Memory B cell (primary cell): ENCODE data around the gene NLN.
"Not testable (repeated sequence)": the region's sequence is repeated elsewhere in the genome, so short reads cannot be mapped to it uniquely, and the experiment has no call there.

Experiments used
- ATAC-seq: fragments of 150-1000 bp; cut with Tn5 transposase; 2 replicates; pipeline ENCODE4 v1.10.0; 2021; ENCODE audit warnings: low read depth, mild to moderate bottlenecking, moderate library complexity
- DNase-seq, 2 donors: peaks; one replicate each; pipeline ENCODE4 v3.0.0; 2022; ENCODE audit warnings: low spot score in 2 of 2
- H3K27ac Mint-ChIP-seq: one replicate; pipeline ENCODE4 v1.8.0; 2022; ENCODE audit warnings: mild to moderate bottlenecking, moderate library complexity, mixed read lengths
- H3K27me3 Mint-ChIP-seq: one replicate; pipeline ENCODE4 v1.8.0; 2022; ENCODE audit warnings: mixed read lengths
- H3K36me3 Mint-ChIP-seq: one replicate; pipeline ENCODE4 v1.8.0; 2022; ENCODE audit warnings: mild to moderate bottlenecking, mixed read lengths
- H3K4me1 Mint-ChIP-seq: one replicate; pipeline ENCODE4 v1.8.0; 2022; ENCODE audit warnings: mixed read lengths
- H3K4me3 Mint-ChIP-seq: one replicate; pipeline ENCODE4 v1.8.0; 2022; ENCODE audit warnings: mild to moderate bottlenecking, moderate library complexity, mixed read lengths
- H3K9me3 Mint-ChIP-seq: one replicate; pipeline ENCODE4 v1.8.0; 2022; ENCODE audit warnings: mixed read lengths

Gene NLN

GRCh38 chr5:65771266-65771665 is 49.3 kb downstream of the NLN start:
- no peak for DNase-seq
- no peak overlapping the region for H3K4me3 Mint-ChIP-seq
- no peak overlapping the region for H3K27ac Mint-ChIP-seq
- H3K9me3 Mint-ChIP-seq, result peaks cover 1% of the 10 kb centered on the region
- H3K4me1 Mint-ChIP-seq, result no peaks in the 10 kb centered on the region
- H3K36me3 Mint-ChIP-seq, result peaks cover 12% of the 10 kb centered on the region
- no peaks in the 10 kb centered on the region for H3K27me3 Mint-ChIP-seq
- ATAC-seq, result no peak

- not testable (repeated sequence) for H3K4me3 Mint-ChIP-seq, H3K9me3 Mint-ChIP-seq, H3K4me1 Mint-ChIP-seq, H3K27ac Mint-ChIP-seq, ATAC-seq, H3K36me3 Mint-ChIP-seq, H3K27me3 Mint-ChIP-seq, DNase-seq
Measured at GRCh38 chr5:65772963-65773362, 51.0 kb downstream of the NLN start.

GRCh38 chr5:65774346-65774745 is 52.3 kb downstream of the NLN start:
- H3K4me3 Mint-ChIP-seq, result no peak overlapping the region
- no peak overlapping the region for H3K27ac Mint-ChIP-seq
- H3K27me3 Mint-ChIP-seq, result no peaks in the 10 kb centered on the region
- no peaks in the 10 kb centered on the region for H3K4me1 Mint-ChIP-seq
- peaks cover 4% of the 10 kb centered on the region for H3K36me3 Mint-ChIP-seq
- no peak for ATAC-seq
- DNase-seq, result no peak
- no peaks in the 10 kb centered on the region for H3K9me3 Mint-ChIP-seq

GRCh38 chr5:65775476-65775875 is 53.5 kb downstream of the NLN start:
- H3K27me3 Mint-ChIP-seq, result no peaks in the 10 kb centered on the region
- no peak overlapping the region for H3K27ac Mint-ChIP-seq
- no peak overlapping the region for H3K4me3 Mint-ChIP-seq
- peaks cover 3% of the 10 kb centered on the region for H3K4me1 Mint-ChIP-seq
- H3K9me3 Mint-ChIP-seq, result no peaks in the 10 kb centered on the region
- peaks cover 5% of the 10 kb centered on the region for H3K36me3 Mint-ChIP-seq
- DNase-seq (no peak), ATAC-seq (no peak)

- Mint-ChIP-seq H3K27me3 (no peaks in the 10 kb centered on the region), H3K27ac (no peak overlapping the region), H3K4me3 (no peak overlapping the region), H3K36me3 (peaks cover 10% of the 10 kb centered on the region), H3K9me3 (no peaks in the 10 kb centered on the region), H3K4me1 (peaks cover 3% of the 10 kb centered on the region)
- ATAC-seq (no peak), DNase-seq (no peak)
Measured at GRCh38 chr5:65776441-65777141, 54.6 kb downstream of the NLN start.

- Mint-ChIP-seq H3K9me3 (no peaks in the 10 kb centered on the region), H3K4me1 (peaks cover 3% of the 10 kb centered on the region), H3K27me3 (no peaks in the 10 kb centered on the region), H3K36me3 (peaks cover 13% of the 10 kb centered on the region), H3K27ac (no peak overlapping the region), H3K4me3 (no peak overlapping the region)
- DNase-seq (no peak), ATAC-seq (no peak)
Measured at GRCh38 chr5:65778126-65778525, 56.1 kb downstream of the NLN start.

GRCh38 chr5:65779643-65780042 is 57.6 kb downstream of the NLN start:
- Mint-ChIP-seq H3K4me3 (no peak overlapping the region), H3K36me3 (peaks cover 13% of the 10 kb centered on the region), H3K27ac (peak overlapping the region; percentile 9)

GRCh38 chr5:65788296-65788695 is 66.3 kb downstream of the NLN start:
- not testable (repeated sequence) for H3K27me3 Mint-ChIP-seq, DNase-seq, ATAC-seq, H3K9me3 Mint-ChIP-seq, H3K36me3 Mint-ChIP-seq, H3K4me3 Mint-ChIP-seq, H3K4me1 Mint-ChIP-seq, H3K27ac Mint-ChIP-seq

More at GRCh38 chr5:65779643-65780042, 57.6 kb downstream of the NLN start:
- H3K27me3 Mint-ChIP-seq, result no peaks in the 10 kb centered on the region
- H3K4me1 Mint-ChIP-seq, result peaks cover 3% of the 10 kb centered on the region
- peak; percentile 44 for ATAC-seq
- no peaks in the 10 kb centered on the region for H3K9me3 Mint-ChIP-seq
- DNase-seq, result no peak

- no peak overlapping the region for H3K4me3 Mint-ChIP-seq
- H3K9me3 Mint-ChIP-seq, result no peaks in the 10 kb centered on the region
- H3K36me3 Mint-ChIP-seq, result peaks cover 10% of the 10 kb centered on the region
- ATAC-seq, result peak; percentile 99
- peak; percentile 15 to 33 for DNase-seq
- H3K27me3 Mint-ChIP-seq, result no peaks in the 10 kb centered on the region
- peak overlapping the region; percentile 55 for H3K27ac Mint-ChIP-seq
- H3K4me1 Mint-ChIP-seq, result peaks cover 5% of the 10 kb centered on the region
Measured at GRCh38 chr5:65790371-65791163, 68.6 kb downstream of the NLN start.

- H3K27me3 Mint-ChIP-seq, result no peaks in the 10 kb centered on the region
- H3K4me1 Mint-ChIP-seq, result peaks cover 5% of the 10 kb centered on the region
- H3K4me3 Mint-ChIP-seq, result no peak overlapping the region
Measured at GRCh38 chr5:65791712-65792673, 70.0 kb downstream of the NLN start.

GRCh38 chr5:65796269-65796668 is 74.3 kb downstream of the NLN start:
- H3K4me1 Mint-ChIP-seq, result no peaks in the 10 kb centered on the region
- no peaks in the 10 kb centered on the region for H3K9me3 Mint-ChIP-seq

More at GRCh38 chr5:65791712-65792673, 70.0 kb downstream of the NLN start:
- Mint-ChIP-seq H3K9me3 (no peaks in the 10 kb centered on the region), H3K27ac (no peak overlapping the region), H3K36me3 (peaks cover 14% of the 10 kb centered on the region)
- ATAC-seq (no peak), DNase-seq (no peak)

GRCh38 chr5:65796751-65797316 is 74.8 kb downstream of the NLN start:
- H3K4me3 Mint-ChIP-seq, result no peak overlapping the region
- no peak for ATAC-seq
- peaks cover 2% of the 10 kb centered on the region for H3K9me3 Mint-ChIP-seq
- H3K36me3 Mint-ChIP-seq, result peaks cover 13% of the 10 kb centered on the region
- no peaks in the 10 kb centered on the region for H3K27me3 Mint-ChIP-seq
- H3K27ac Mint-ChIP-seq, result no peak overlapping the region
- H3K4me1 Mint-ChIP-seq, result no peaks in the 10 kb centered on the region
- DNase-seq, result no peak

More at GRCh38 chr5:65796269-65796668, 74.3 kb downstream of the NLN start:
- H3K27ac Mint-ChIP-seq, result no peak overlapping the region
- no peak overlapping the region for H3K4me3 Mint-ChIP-seq
- peaks cover 10% of the 10 kb centered on the region for H3K36me3 Mint-ChIP-seq
- no peaks in the 10 kb centered on the region for H3K27me3 Mint-ChIP-seq
- no peak for DNase-seq
- no peak for ATAC-seq

- Mint-ChIP-seq H3K27me3 (no peaks in the 10 kb centered on the region), H3K4me3 (no peak overlapping the region), H3K4me1 (no peaks in the 10 kb centered on the region), H3K36me3 (peaks cover 16% of the 10 kb centered on the region), H3K27ac (no peak overlapping the region), H3K9me3 (peaks cover 4% of the 10 kb centered on the region)
- DNase-seq (no peak), ATAC-seq (no peak)
Measured at GRCh38 chr5:65797481-65797880, 75.5 kb downstream of the NLN start.
